CD8-positive, alpha-beta memory T cell (primary cell): Measurements from ENCODE around the gene FOXP4. TPM values are rescaled to one million over a fixed set of nuclear protein-coding genes. Genes with fewer than 3 reads are reported as not detected.
A peak's percentile ranks its signal among the peaks of the same experiment; 100 is the strongest.

Experiments
- CTCF ChIA-PET: fragments of 350-600 bp; sonication (Branson Sonifier 250); formaldehyde crosslinking; loops from one replicate; lab custom pipeline; 2021; ENCODE audit warnings: antibody characterized with exemption; lab: Charles Lee
- POLR2A ChIA-PET: fragments of 350-600 bp; sonication (Branson Sonifier 250); formaldehyde crosslinking; loops from one replicate; lab custom pipeline; 2021; ENCODE audit warnings: antibody characterized with exemption; lab: Charles Lee
- DNase-seq, 5 donors: peaks; one replicate each; pipeline versions ENCODE4 v3.0.0 to v3.0.0-alpha.2; 2020 to 2022; ENCODE audit warnings: mixed read lengths in 1 of 5
- H3K27ac ChIP-seq: one replicate; pipeline ENCODE4 v1.7.0; 2013; ENCODE audit warnings: low read depth, mild to moderate bottlenecking, low read length, moderate library complexity
- H3K27me3 ChIP-seq: 2 replicates; pipeline ENCODE4 v1.7.0; 2013; ENCODE audit warnings: low read length, mild to moderate bottlenecking; ENCODE audit not compliant: insufficient read depth, poor library complexity, severe bottlenecking
- H3K36me3 ChIP-seq: 2 replicates; pipeline ENCODE4 v1.7.0; 2013; ENCODE audit warnings: mild to moderate bottlenecking, low read length, moderate library complexity; ENCODE audit not compliant: insufficient read depth
- H3K4me1 ChIP-seq: 2 replicates; pipeline ENCODE4 v1.7.0; 2013; ENCODE audit warnings: mild to moderate bottlenecking, low read length, moderate library complexity; ENCODE audit not compliant: insufficient read depth
- H3K4me3 ChIP-seq: 2 replicates; pipeline ENCODE4 v1.7.0; 2013; ENCODE audit warnings: mild to moderate bottlenecking, low read length
- H3K9me3 ChIP-seq: 2 replicates; pipeline ENCODE4 v1.7.0; 2013; ENCODE audit warnings: mild to moderate bottlenecking, low read length
- H3K27ac Mint-ChIP-seq, 8 donors: one replicate each; pipeline ENCODE4 v1.8.0; 2020 to 2021; ENCODE audit warnings: mixed read lengths in 8 of 8, mild to moderate bottlenecking in 6 of 8, inconsistent platforms in 3 of 8, moderate library complexity in 3 of 8
- H3K27me3 Mint-ChIP-seq, 2 donors: one replicate each; pipeline ENCODE4 v1.8.0; 2020 to 2021; ENCODE audit warnings: mixed read lengths in 2 of 2, mild to moderate bottlenecking in 1 of 2, moderate library complexity in 1 of 2
- H3K36me3 Mint-ChIP-seq, 3 donors: one replicate each; pipeline ENCODE4 v1.8.0; 2020 to 2021; ENCODE audit warnings: mixed read lengths in 3 of 3, inconsistent platforms in 1 of 3, mild to moderate bottlenecking in 1 of 3
- H3K4me1 Mint-ChIP-seq, 3 donors: one replicate each; pipeline ENCODE4 v1.8.0; 2020 to 2021; ENCODE audit warnings: mixed read lengths in 3 of 3, inconsistent platforms in 1 of 3, mild to moderate bottlenecking in 1 of 3
- H3K4me3 Mint-ChIP-seq, 7 donors: one replicate each; pipeline ENCODE4 v1.8.0; 2020 to 2021; ENCODE audit warnings: mixed read lengths in 7 of 7, mild to moderate bottlenecking in 6 of 7, moderate library complexity in 4 of 7, inconsistent platforms in 2 of 7
- H3K9me3 Mint-ChIP-seq, 5 donors: one replicate each; pipeline ENCODE4 v1.8.0; 2020 to 2022; ENCODE audit warnings: mixed read lengths in 5 of 5, mild to moderate bottlenecking in 3 of 5, moderate library complexity in 2 of 5, inconsistent platforms in 1 of 5
- polyA plus RNA-seq: library from polyadenylated mRNA; unstranded; fragments of 300-500 nt; fragmentation: Illumina TruSeq; gene quantifications from one replicate; pipeline ENCODE4 v1.2.3, GENCODE V29; 2021
- total RNA-seq, 2 experiments: library from RNA; stranded (reverse); gene quantifications; one replicate each; pipeline ENCODE4 v1.2.3, GENCODE V29; 2021

FOXP4 gene
- total and polyA plus RNA-seq, 3 experiments from 2014 or later: 1.6 to 22.3 (median 22.2) TPM

- Histone ChIP-seq H3K36me3 (no peaks in the 10 kb centered on the region), H3K4me3 (no peak overlapping the region), H3K9me3 (no peaks in the 10 kb centered on the region), H3K27me3 (no peaks in the 10 kb centered on the region), H3K4me1 (no peaks in the 10 kb centered on the region), H3K27ac (no peak overlapping the region)
- Mint-ChIP-seq H3K4me1 (peaks cover 8 to 12% (median 9%) of the 10 kb centered on the region in 3 donors), H3K4me3 (no peak overlapping the region), H3K27ac (peak overlapping the region in 4 of 8 donors; percentile 14 to 99 (median 66)), H3K9me3 (no peaks in the 10 kb centered on the region), H3K36me3 (peaks cover 0 to 32% (median 4%) of the 10 kb centered on the region in 3 donors), H3K27me3 (no peaks in the 10 kb centered on the region)
- ChIA-PET CTCF (interaction anchor here (1.1 to 1.7 kb wide), 3 partner anchors 39 to 162 kb away, joined by 3 to 6 read pairs (median 4); no protein-coding TSS in a partner anchor), POLR2A (no interaction called here)
- no peak for DNase-seq
Observed at GRCh38 chr6:41586252-41587007, 40.2 kb downstream of the FOXP4 start.

- CTCF ChIA-PET: interaction anchor here (1.1 to 1.5 kb wide), 2 partner anchors 40 to 91 kb away, joined by 3 to 4 read pairs; no protein-coding TSS in a partner anchor
- no peak overlapping the region for H3K27ac ChIP-seq
- DNase-seq: no peak
- no peak overlapping the region for H3K4me3 ChIP-seq
- H3K27me3 ChIP-seq: no peaks in the 10 kb centered on the region
- POLR2A ChIA-PET: no interaction called here
- Mint-ChIP-seq H3K36me3 (peaks cover 0 to 31% (median 4%) of the 10 kb centered on the region in 3 donors), H3K9me3 (no peaks in the 10 kb centered on the region), H3K27me3 (no peaks in the 10 kb centered on the region), H3K4me1 (peaks cover 9 to 14% (median 12%) of the 10 kb centered on the region in 3 donors), H3K27ac (no peak overlapping the region), H3K4me3 (no peak overlapping the region)
- H3K9me3 ChIP-seq: no peaks in the 10 kb centered on the region
- H3K4me1 ChIP-seq: no peaks in the 10 kb centered on the region
- H3K36me3 ChIP-seq: no peaks in the 10 kb centered on the region
Observed at GRCh38 chr6:41587131-41587879, 41.1 kb downstream of the FOXP4 start.

DNA sequence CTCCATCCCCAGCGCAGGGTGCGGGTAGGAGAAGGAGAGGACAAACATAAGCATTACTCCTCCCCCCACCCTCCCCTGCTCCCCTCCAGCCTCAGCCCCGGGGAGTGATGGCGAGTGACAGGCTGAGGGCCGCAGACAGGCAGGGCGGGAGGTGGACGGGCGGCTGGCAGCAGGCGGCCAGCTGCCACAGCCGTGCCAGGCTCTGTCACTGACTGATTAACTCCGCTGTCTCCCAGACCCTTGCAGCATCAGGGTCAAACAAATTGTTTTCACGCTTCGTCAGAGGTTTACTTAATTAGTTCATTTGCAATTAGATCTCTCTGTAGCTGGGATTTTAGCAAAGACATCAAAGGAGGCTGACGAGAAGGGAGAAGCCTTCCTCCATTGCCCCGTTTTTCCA is 41.9 kb downstream of the FOXP4 start:
- Mint-ChIP-seq H3K9me3 (no peaks in the 10 kb centered on the region), H3K4me3 (no peak overlapping the region), H3K4me1 (peaks cover 9 to 14% (median 12%) of the 10 kb centered on the region in 3 donors), H3K27ac (peak overlapping the region in 1 of 8 donors; percentile 12), H3K27me3 (no peaks in the 10 kb centered on the region), H3K36me3 (peaks cover 0 to 31% (median 4%) of the 10 kb centered on the region in 3 donors)
- Histone ChIP-seq H3K4me1 (no peaks in the 10 kb centered on the region), H3K9me3 (no peaks in the 10 kb centered on the region), H3K36me3 (no peaks in the 10 kb centered on the region), H3K4me3 (no peak overlapping the region), H3K27me3 (no peaks in the 10 kb centered on the region), H3K27ac (no peak overlapping the region)
- DNase-seq: no peak
- ChIA-PET CTCF (interaction anchor here (7.9 kb wide), 1 partner anchor 164 kb away, joined by 73 read pairs; no protein-coding TSS in a partner anchor), POLR2A (no interaction called here)

DNA sequence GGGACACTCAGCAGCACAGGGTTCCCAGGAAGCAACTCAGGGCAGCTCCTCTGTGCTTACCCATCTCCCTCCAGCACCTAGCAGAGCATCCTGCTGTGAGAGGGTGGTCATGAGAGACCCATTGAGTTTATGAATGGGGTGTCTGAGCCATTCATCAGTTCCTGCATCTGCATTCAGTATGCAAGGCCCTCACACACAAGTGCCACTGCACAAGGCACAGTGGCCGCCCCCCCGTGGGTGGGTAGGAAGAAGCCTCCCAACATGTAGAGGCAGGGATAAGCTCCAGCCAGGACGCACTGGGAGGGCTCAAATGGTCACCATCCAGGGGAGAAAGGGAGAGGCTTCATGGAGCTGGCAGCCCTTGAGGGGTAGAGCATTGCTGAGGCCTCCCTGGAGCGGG is 43.0 kb downstream of the FOXP4 start:
- POLR2A ChIA-PET: no interaction called here
- no peak for DNase-seq
- CTCF ChIA-PET: interaction anchor here (2.9 to 7.9 kb wide), 2 partner anchors 165 to 218 kb away, joined by 12 to 73 read pairs; no protein-coding TSS in a partner anchor
- Mint-ChIP-seq H3K36me3 (peaks cover 0 to 32% (median 4%) of the 10 kb centered on the region in 3 donors), H3K27me3 (no peaks in the 10 kb centered on the region), H3K27ac (peak overlapping the region in 1 of 8 donors; percentile 63), H3K4me3 (no peak overlapping the region), H3K9me3 (no peaks in the 10 kb centered on the region), H3K4me1 (peaks cover 6 to 14% (median 9%) of the 10 kb centered on the region in 3 donors)
- no peak overlapping the region for H3K4me3 ChIP-seq
- H3K27me3 ChIP-seq: no peaks in the 10 kb centered on the region
- no peaks in the 10 kb centered on the region for H3K4me1 ChIP-seq
- H3K9me3 ChIP-seq: no peaks in the 10 kb centered on the region
- no peaks in the 10 kb centered on the region for H3K36me3 ChIP-seq
- no peak overlapping the region for H3K27ac ChIP-seq

GRCh38 chr6:41589636-41590622 is 43.7 kb downstream of the FOXP4 start:
- H3K4me1 ChIP-seq: no peaks in the 10 kb centered on the region
- ChIA-PET CTCF (interaction anchor here (1.3 to 7.9 kb wide), 3 partner anchors 165 to 283 kb away, joined by 3 to 73 read pairs (median 12); no protein-coding TSS in a partner anchor), POLR2A (no interaction called here)
- no peaks in the 10 kb centered on the region for H3K27me3 Mint-ChIP-seq
- peak overlapping the region in 1 of 8 donors; percentile 63 for H3K27ac Mint-ChIP-seq
- no peak overlapping the region for H3K4me3 ChIP-seq
- H3K9me3 ChIP-seq: no peaks in the 10 kb centered on the region
- no peaks in the 10 kb centered on the region for H3K27me3 ChIP-seq
- H3K36me3 ChIP-seq: no peaks in the 10 kb centered on the region
- H3K4me3 Mint-ChIP-seq: no peak overlapping the region
- H3K4me1 Mint-ChIP-seq: peaks cover 4 to 14% (median 7%) of the 10 kb centered on the region in 3 donors
- peaks cover 0 to 33% (median 4%) of the 10 kb centered on the region in 3 donors for H3K36me3 Mint-ChIP-seq
- no peak overlapping the region for H3K27ac ChIP-seq
- DNase-seq: no peak
- H3K9me3 Mint-ChIP-seq: no peaks in the 10 kb centered on the region

- Mint-ChIP-seq H3K4me3 (no peak overlapping the region), H3K9me3 (no peaks in the 10 kb centered on the region), H3K27me3 (no peaks in the 10 kb centered on the region), H3K27ac (no peak overlapping the region), H3K36me3 (peaks cover 0 to 31% (median 4%) of the 10 kb centered on the region in 3 donors), H3K4me1 (peaks cover 0 to 6% (median 0%) of the 10 kb centered on the region in 3 donors)
- POLR2A ChIA-PET: no interaction called here
- no peak for DNase-seq
- Histone ChIP-seq H3K27me3 (no peaks in the 10 kb centered on the region), H3K4me3 (no peak overlapping the region), H3K36me3 (no peaks in the 10 kb centered on the region), H3K27ac (no peak overlapping the region), H3K9me3 (no peaks in the 10 kb centered on the region), H3K4me1 (no peaks in the 10 kb centered on the region)
- CTCF ChIA-PET: interaction anchor here (0.6 to 7.9 kb wide), 9 partner anchors 11 to 498 kb away, joined by 3 to 73 read pairs (median 5); no protein-coding TSS in a partner anchor
Observed at GRCh38 chr6:41591122-41591521, 44.9 kb downstream of the FOXP4 start.

DNA sequence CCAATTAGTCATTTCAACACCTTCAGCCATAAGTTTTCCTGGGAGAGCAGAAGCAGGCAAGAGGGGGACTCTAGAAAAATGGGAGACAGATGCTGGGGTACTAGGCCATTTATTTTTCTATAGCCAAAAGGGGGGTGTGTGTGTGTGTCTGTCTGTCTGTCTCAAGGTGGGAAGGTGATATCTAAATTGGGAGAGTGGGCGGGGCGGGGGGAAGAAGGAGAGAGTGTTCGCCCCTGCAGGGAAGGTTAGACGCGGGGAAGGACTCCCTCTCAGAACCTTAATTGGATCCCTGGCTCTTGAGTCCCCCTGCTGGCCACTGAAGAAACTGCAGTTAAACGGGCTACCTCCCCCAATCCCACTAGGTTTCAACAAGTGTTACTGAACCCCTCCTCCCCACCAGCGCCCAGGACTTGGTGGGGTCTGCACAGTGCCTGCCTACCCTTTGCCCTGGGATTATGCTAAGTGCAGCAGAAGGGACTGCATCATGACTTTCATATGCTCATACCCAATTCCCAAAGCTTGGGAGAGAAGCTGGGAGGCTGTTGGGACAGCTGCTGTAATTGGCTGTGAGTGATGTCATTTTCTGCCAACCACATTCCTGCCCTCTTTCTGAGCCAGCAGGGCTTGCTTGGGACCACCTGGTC is 45.8 kb downstream of the FOXP4 start:
- no peaks in the 10 kb centered on the region for H3K27me3 Mint-ChIP-seq
- Histone ChIP-seq H3K27ac (no peak overlapping the region), H3K9me3 (no peaks in the 10 kb centered on the region), H3K4me3 (no peak overlapping the region), H3K27me3 (no peaks in the 10 kb centered on the region), H3K36me3 (no peaks in the 10 kb centered on the region), H3K4me1 (no peaks in the 10 kb centered on the region)
- H3K4me3 Mint-ChIP-seq: no peak overlapping the region
- ChIA-PET CTCF (interaction anchor here (0.6 to 7.9 kb wide), 14 partner anchors 9 to 497 kb away, joined by 3 to 73 read pairs (median 4); no protein-coding TSS in a partner anchor), POLR2A (no interaction called here)
- H3K36me3 Mint-ChIP-seq: peaks cover 0 to 37% (median 2%) of the 10 kb centered on the region in 3 donors
- DNase-seq: peak; percentile 54 to 82 (median 68)
- no peaks in the 10 kb centered on the region for H3K9me3 Mint-ChIP-seq
- H3K4me1 Mint-ChIP-seq: peaks cover 0 to 6% (median 0%) of the 10 kb centered on the region in 3 donors
- peak overlapping the region in 2 of 8 donors; percentile 44 to 48 for H3K27ac Mint-ChIP-seq
